ENCODE measurements around the gene SLC44A5. TPM values are rescaled to one million over a fixed set of nuclear protein-coding genes. Genes with fewer than 3 reads are reported as not detected.
A peak's percentile ranks its signal among the peaks of the same experiment; 100 is the strongest.

Gene SLC44A5
- total and polyA plus RNA-seq, 2 donors (not counting 1 experiment from before 2014, with no cell fraction given) = 2.8 to 4.2 TPM

DNA sequence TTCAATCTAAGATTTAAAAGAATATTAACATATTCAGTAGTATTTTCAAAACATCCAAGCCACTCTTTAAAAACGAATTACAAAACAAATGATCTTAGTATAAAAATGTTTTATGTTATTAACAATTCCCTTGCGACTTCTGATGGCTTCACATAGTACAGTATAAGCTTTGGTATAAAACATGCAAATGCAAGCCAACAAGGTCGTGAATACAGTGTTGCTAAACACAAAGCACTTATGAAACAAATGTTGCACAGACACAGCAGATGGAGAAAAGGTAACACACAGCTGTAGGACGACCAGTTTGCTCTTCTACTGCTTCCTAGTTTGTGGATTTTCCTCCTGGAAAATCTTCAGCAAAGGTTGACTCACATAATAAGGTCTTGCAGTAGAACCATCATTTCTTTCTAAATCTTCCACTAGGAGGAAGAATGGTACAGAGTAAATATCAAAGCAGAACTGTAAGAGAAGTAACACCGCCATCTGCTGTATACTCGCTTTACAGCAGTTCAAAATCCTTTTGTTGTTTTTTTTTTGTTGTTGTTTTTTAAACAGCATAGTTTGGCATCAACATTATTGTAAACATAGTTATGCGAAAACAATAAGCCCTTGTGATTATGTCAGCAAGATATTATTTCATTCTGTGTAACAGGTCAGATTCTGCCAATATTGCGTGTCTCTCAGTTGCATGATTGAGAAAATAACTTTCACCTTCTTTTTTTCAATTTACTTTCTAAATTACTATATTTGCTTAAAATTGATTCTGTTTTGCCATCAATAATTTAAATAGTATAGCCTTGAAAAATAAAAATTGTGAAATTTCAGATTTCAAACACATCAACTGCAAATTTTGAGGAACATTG, 407.3 kb downstream of the SLC44A5 start:
- Mint-ChIP-seq H3K4me3 (no peak overlapping the region), H3K27me3 (no peaks in the 10 kb centered on the region), H3K4me1 (no peaks in the 10 kb centered on the region), H3K27ac (no peak overlapping the region), H3K9me3 (ENCODE audit: insufficient read depth) (no peaks in the 10 kb centered on the region)
- no peak overlapping the region for H3K27ac ChIP-seq (ENCODE audit: low read length in 2 of 2)
- no peaks in the 10 kb centered on the region for H3K36me3 ChIP-seq (replicated peaks in 1 of 2; ENCODE audit: control extremely low read depth in 1 of 2, control insufficient read depth in 1 of 2, extremely low read depth in 1 of 2, insufficient read depth in 2 of 2, low read length in 1 of 2)
- no peak overlapping the region for H3K4me3 ChIP-seq (ENCODE audit: control extremely low read depth in 1 of 5, extremely low read depth in 1 of 5, insufficient read depth in 1 of 5, low read depth in 2 of 5, low read length in 4 of 5)
- DNase-seq (peak; percentile 20), ATAC-seq (ENCODE audit: low read depth) (peak; percentile 17)
- no peaks in the 10 kb centered on the region for H3K27me3 ChIP-seq (replicated peaks in 1 of 4; ENCODE audit: control extremely low read depth in 1 of 4, control insufficient read depth in 3 of 4, insufficient read depth in 4 of 4, low read length in 3 of 4)
- no peak overlapping the region for H3K4me2 ChIP-seq (replicated peaks; ENCODE audit: low read depth, low read length, poor library complexity, severe bottlenecking)
- POLR2A ChIA-PET = no interaction called here
- no peaks in the 10 kb centered on the region for H3K79me2 ChIP-seq (ENCODE audit: control insufficient read depth, insufficient read depth, low read length)
- no peaks in the 10 kb centered on the region for H3K4me1 ChIP-seq (ENCODE audit: control insufficient read depth in 2 of 2, insufficient read depth in 2 of 2, low read length in 2 of 2)
- H3K9ac ChIP-seq (ENCODE audit: low read length) = no peak overlapping the region
- intact Hi-C loops (cut with micrococcal nuclease) = no loop called here
- CTCF ChIA-PET = interaction anchor here (0.7 to 3.0 kb wide), 6 partner anchors 13 to 434 kb away, joined by 3 to 16 read pairs (median 4); no protein-coding TSS in a partner anchor
- no peak overlapping the region for H2AFZ ChIP-seq (ENCODE audit: insufficient read depth, low read depth, low read length, poor library complexity, severe bottlenecking)
- no peaks in the 10 kb centered on the region for H3K9me3 ChIP-seq (ENCODE audit: control extremely low read depth in 1 of 3, control insufficient read depth in 2 of 3, insufficient read depth in 1 of 3, low read length in 2 of 3)
- TF ChIP-seq EZH2 (IDR thresholded peaks at IDR 0.05; ENCODE audit: borderline replicate concordance, insufficient read depth, low read depth, low read length, poor library complexity, severe bottlenecking) (no peak), CTCF (IDR thresholded peaks at IDR 0.05) (peak; percentile 69)
- no peaks in the 10 kb centered on the region for H4K20me1 ChIP-seq (ENCODE audit: control insufficient read depth, insufficient read depth, low read length, poor library complexity, severe bottlenecking)
- 40% methylated on average over 2 of the region's 8 CpGs for WGBS (ENCODE audit: insufficient coverage)

GRCh38 chr1:75202751-75203150, 408.2 kb downstream of the SLC44A5 start:
- POLR2A ChIA-PET = no interaction called here
- Histone ChIP-seq H3K4me1 (ENCODE audit: control insufficient read depth in 2 of 2, insufficient read depth in 2 of 2, low read length in 2 of 2) (no peaks in the 10 kb centered on the region), H3K4me3 (ENCODE audit: control extremely low read depth in 1 of 5, extremely low read depth in 1 of 5, insufficient read depth in 1 of 5, low read depth in 2 of 5, low read length in 4 of 5) (no peak overlapping the region), H3K9me3 (ENCODE audit: control extremely low read depth in 1 of 3, control insufficient read depth in 2 of 3, insufficient read depth in 1 of 3, low read length in 2 of 3) (no peaks in the 10 kb centered on the region), H3K27ac (ENCODE audit: low read length in 2 of 2) (no peak overlapping the region), H3K9ac (ENCODE audit: low read length) (no peak overlapping the region), H3K27me3 (replicated peaks in 1 of 4; ENCODE audit: control extremely low read depth in 1 of 4, control insufficient read depth in 3 of 4, insufficient read depth in 4 of 4, low read length in 3 of 4) (no peaks in the 10 kb centered on the region), H3K4me2 (replicated peaks; ENCODE audit: low read depth, low read length, poor library complexity, severe bottlenecking) (no peak overlapping the region), H3K79me2 (ENCODE audit: control insufficient read depth, insufficient read depth, low read length) (no peaks in the 10 kb centered on the region), H2AFZ (ENCODE audit: insufficient read depth, low read depth, low read length, poor library complexity, severe bottlenecking) (no peak overlapping the region), H3K36me3 (replicated peaks in 1 of 2; ENCODE audit: control extremely low read depth in 1 of 2, control insufficient read depth in 1 of 2, extremely low read depth in 1 of 2, insufficient read depth in 2 of 2, low read length in 1 of 2) (no peaks in the 10 kb centered on the region), H4K20me1 (ENCODE audit: control insufficient read depth, insufficient read depth, low read length, poor library complexity, severe bottlenecking) (no peaks in the 10 kb centered on the region)
- intact Hi-C loops (cut with micrococcal nuclease) = no loop called here
- H3K9me3 Mint-ChIP-seq (ENCODE audit: insufficient read depth) = no peaks in the 10 kb centered on the region
- ATAC-seq (ENCODE audit: low read depth) (no peak), DNase-seq (no peak)
- no peak overlapping the region for H3K4me3 Mint-ChIP-seq
- no peaks in the 10 kb centered on the region for H3K27me3 Mint-ChIP-seq
- CTCF ChIA-PET = interaction anchor here (0.7 to 3.0 kb wide), 6 partner anchors 12 to 433 kb away, joined by 3 to 16 read pairs (median 4); no protein-coding TSS in a partner anchor
- H3K27ac Mint-ChIP-seq = no peak overlapping the region
- no peaks in the 10 kb centered on the region for H3K4me1 Mint-ChIP-seq
- TF ChIP-seq EZH2 (IDR thresholded peaks at IDR 0.05; ENCODE audit: borderline replicate concordance, insufficient read depth, low read depth, low read length, poor library complexity, severe bottlenecking) = no peak
- no peak for TF ChIP-seq CTCF (IDR thresholded peaks at IDR 0.05)
- no CpG with 5 or more reads among the region's 4 CpGs for WGBS (ENCODE audit: insufficient coverage)
